Heart left ventricle (tissue), 16 donors: Measurements from ENCODE around the gene KRTAP10-7. TPM values are rescaled to one million over a fixed set of nuclear protein-coding genes. Genes with fewer than 3 reads are reported as not detected.
A peak's percentile ranks its signal among the peaks of the same experiment; 100 is the strongest.

Experiments
- ATAC-seq, 4 donors: fragments of 200-7000 bp; cut with Tn5 transposase; one replicate each; pipeline ENCODE4 v1.9.1; 2020 to 2022; ENCODE audit warnings: moderate library complexity in 4 of 4, mild to moderate bottlenecking in 3 of 4, moderate number of reproducible peaks in 1 of 4
- DNase-seq, 5 donors: peaks; one replicate each; pipeline ENCODE4 v3.0.0-alpha.2; 2020
- H3K27ac ChIP-seq, 12 donors: fragments of 200-600 bp; sonication (generic) in 4 of 12; one replicate each; pipeline versions ENCODE4 v1.5.0 to v1.8.0; 2016 to 2022; ENCODE audit warnings: mild to moderate bottlenecking in 2 of 12
- H3K27me3 ChIP-seq, 9 donors: fragments of 200-600 bp; sonication (generic) in 2 of 9; one replicate each; pipeline versions ENCODE4 v1.5.1 to v1.8.0; 2016 to 2022; ENCODE audit warnings: mild to moderate bottlenecking in 3 of 9
- H3K36me3 ChIP-seq, 9 donors: fragments of 200-600 bp; sonication (generic) in 2 of 9; one replicate each; pipeline versions ENCODE4 v1.5.0 to v1.8.0; 2018 to 2022; ENCODE audit warnings: mild to moderate bottlenecking in 2 of 9
- H3K4me1 ChIP-seq, 12 donors: fragments of 200-600 bp; sonication (generic) in 4 of 12; one replicate each; pipeline versions ENCODE4 v1.5.0 to v1.8.0; 2016 to 2022; ENCODE audit warnings: mild to moderate bottlenecking in 3 of 12
- H3K4me3 ChIP-seq, 12 donors: fragments of 200-600 bp; sonication (generic) in 4 of 12; one replicate each; pipeline versions ENCODE4 v1.5.0 to v1.8.0; 2017 to 2022; ENCODE audit warnings: mild to moderate bottlenecking in 9 of 12, moderate library complexity in 4 of 12
- H3K9me3 ChIP-seq, 12 donors: fragments of 200-600 bp; sonication (generic) in 4 of 12; one replicate each; pipeline versions ENCODE4 v1.5.0 to v1.8.0; 2016 to 2022; ENCODE audit warnings: mild to moderate bottlenecking in 1 of 12
- CTCF ChIP-seq, 12 donors: fragments of 200-600 bp; sonication (generic) in 4 of 12; IDR thresholded peaks; one replicate each; pipeline versions ENCODE4 v1.5.0 to v1.8.0; 2018 to 2022; ENCODE audit warnings: antibody characterized with exemption in 12 of 12, mild to moderate bottlenecking in 5 of 12
- POLR2A ChIP-seq, 2 donors: fragments of 450-650 bp; IDR thresholded peaks; one replicate each; pipeline ENCODE4 v1.6.1; 2017; ENCODE audit warnings: antibody characterized with exemption in 2 of 2, mild to moderate bottlenecking in 2 of 2, moderate library complexity in 2 of 2
- WGBS, 4 donors: extraction: QIAGEN DNeasy Blood & Tissue Kit in 2 of 4; methylation state at CpG; one replicate each; pipeline versions ENCODE4 v1.1.5 to v1.1.7; 2013 to 2018; 5-methylcytosine and 5-hydroxymethylcytosine counted together
- intact Hi-C, 10 donors: fragments of 100-400 bp; cut with DNase I; formaldehyde crosslinking; loops; one replicate each; pipeline versions ENCODE4 v1.11.1 to v1.14.2; 2022
- polyA plus RNA-seq, 2 donors: library from polyadenylated mRNA; stranded (reverse); fragments of 200-250 nt; gene quantifications; one replicate each; pipeline ENCODE4 v1.2.3, GENCODE V29; 2013
- total RNA-seq, 9 donors: library from RNA; depleted of rRNA in 2 of 9; stranded (reverse); fragments of >200 nt in 2 of 9; fragmentation: NEBNext Ultra II Directional in 3 of 9; extraction: Animal tissue kit (Norgen Biotek cat#: 25700) in 3 of 9; gene quantifications; one replicate each; pipeline versions ENCODE4 v1.1.0 to v1.2.4, GENCODE V29; 2016 to 2023
- donor health status: ischemic (EF 13 %, LVEDD 7.1; RV severe dilation, severe dysfunction).
- donor health status: healthy with polysubstance abuse.
- donor health status: DM: no; HTN: yes; CAD: no.
- donor health status: DM: no; HTN: no; CAD: no.
- donor health status: ischemic (EF 25% LVEDD 6.9; RV normal size, moderate dysfunction).
- donor health status: ischemic (EF 25% LVEDD 5.7; RV mildly dilated, moderate dysfunction).
- donor health status: healthy.
- donor health status: DM: yes; HTN: yes; CAD: no.
- donor health status: ischemic (EF 35%, LVEDD 5.7; RV mildly dilated, moderate dysfunction).
- donor health status: nonischemic (EF 11% LVEDD 7.7; RV severe dilation, severe dysfunction).
- donor health status: DM: yes; HTN: yes; CAD: no.
- donor health status: PGD.
- donor health status: ischemic (EF 29% LVEDD 5.4; RV normal size, mild dysfunction).
- donor health status: nonischemic (EF 23%, LVEDD 6.1; RV moderate dilation, normal function).

The KRTAP10-7 gene
- total and polyA plus RNA-seq, 11 donors = not detected

DNA sequence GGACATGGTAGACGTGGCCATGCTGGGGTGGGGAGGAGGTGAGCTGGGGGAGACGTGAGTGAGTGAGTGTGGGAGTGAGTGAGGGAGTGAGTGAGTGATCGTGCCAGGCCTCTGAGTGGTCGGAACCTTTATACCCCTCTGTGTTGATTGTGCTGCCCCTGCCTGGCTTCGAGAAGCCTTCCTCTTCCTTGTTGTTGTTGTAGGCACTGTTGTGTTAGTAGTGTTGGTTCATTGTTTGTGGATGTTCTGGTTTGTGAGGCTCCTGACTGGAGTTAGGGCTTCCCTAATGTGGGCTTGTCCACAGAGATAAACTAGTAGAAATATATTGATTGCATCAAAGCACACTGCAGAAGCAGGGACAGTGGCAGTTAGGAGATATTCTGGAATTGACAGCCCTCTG lies 41.7 kb upstream of the KRTAP10-7 start, which contains the start of gene KRTAP10-3:
Gene KRTAP10-3 (minus strand): TSS at position 101 of the 400 bp plus-strand sequence. CDS start 80 bp downstream, at position 21.
- Histone ChIP-seq H3K4me3 (no peak within 1 kb of the TSS), H3K36me3 (no peaks in the 10 kb centered on the region), H3K4me1 (no peaks in the 10 kb centered on the region), H3K27me3 (peaks cover 0 to 36% (median 7%) of the 10 kb centered on the region in 9 donors), H3K27ac (no peak within 1 kb of the TSS), H3K9me3 (peaks cover 0 to 32% (median 4%) of the 10 kb centered on the region in 12 donors)
- TF ChIP-seq CTCF (IDR thresholded peaks at IDR 0.05) = no peak
- no peak for TF ChIP-seq POLR2A (IDR thresholded peaks at IDR 0.05)
- 41 to 68% (median 58%) methylated on average over 5 of the region's 5 CpGs for WGBS, 4 donors
- DNase-seq (no peak), ATAC-seq (no peak)
- intact Hi-C loops = no loop called here

DNA sequence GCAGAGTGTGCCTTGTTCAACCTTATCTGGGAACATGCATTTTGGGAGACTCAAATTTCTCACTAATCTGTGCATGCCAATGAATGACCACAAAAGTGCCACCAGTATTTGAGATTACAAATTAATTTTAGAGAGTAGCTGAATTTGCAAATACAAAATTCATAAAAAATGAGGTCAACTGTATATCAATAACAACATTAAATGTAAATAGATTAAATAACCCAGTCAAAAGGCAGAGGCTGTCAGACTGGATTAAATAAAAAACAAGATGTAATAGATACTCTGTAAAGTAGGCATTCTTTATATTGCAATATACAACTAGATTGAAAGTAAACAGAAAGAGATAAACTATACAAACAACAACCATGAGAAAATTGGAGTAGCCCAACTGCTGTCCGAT lies 36.3 kb upstream of the KRTAP10-7 start:
- Histone ChIP-seq H3K4me3 (no peak overlapping the region), H3K9me3 (peaks cover 0 to 27% (median 5%) of the 10 kb centered on the region in 12 donors), H3K36me3 (no peaks in the 10 kb centered on the region), H3K27ac (no peak overlapping the region), H3K4me1 (peaks cover 0 to 23% (median 0%) of the 10 kb centered on the region in 12 donors), H3K27me3 (peaks cover 0 to 13% (median 0%) of the 10 kb centered on the region in 9 donors)
- TF ChIP-seq POLR2A (IDR thresholded peaks at IDR 0.05) = no peak
- no peak for TF ChIP-seq CTCF (IDR thresholded peaks at IDR 0.05)
- 94 to 97% (median 96%) methylated on average over 1 of the region's 1 CpG for WGBS, 4 donors
- intact Hi-C loops = no loop called here
- ATAC-seq (no peak), DNase-seq (no peak)

DNA sequence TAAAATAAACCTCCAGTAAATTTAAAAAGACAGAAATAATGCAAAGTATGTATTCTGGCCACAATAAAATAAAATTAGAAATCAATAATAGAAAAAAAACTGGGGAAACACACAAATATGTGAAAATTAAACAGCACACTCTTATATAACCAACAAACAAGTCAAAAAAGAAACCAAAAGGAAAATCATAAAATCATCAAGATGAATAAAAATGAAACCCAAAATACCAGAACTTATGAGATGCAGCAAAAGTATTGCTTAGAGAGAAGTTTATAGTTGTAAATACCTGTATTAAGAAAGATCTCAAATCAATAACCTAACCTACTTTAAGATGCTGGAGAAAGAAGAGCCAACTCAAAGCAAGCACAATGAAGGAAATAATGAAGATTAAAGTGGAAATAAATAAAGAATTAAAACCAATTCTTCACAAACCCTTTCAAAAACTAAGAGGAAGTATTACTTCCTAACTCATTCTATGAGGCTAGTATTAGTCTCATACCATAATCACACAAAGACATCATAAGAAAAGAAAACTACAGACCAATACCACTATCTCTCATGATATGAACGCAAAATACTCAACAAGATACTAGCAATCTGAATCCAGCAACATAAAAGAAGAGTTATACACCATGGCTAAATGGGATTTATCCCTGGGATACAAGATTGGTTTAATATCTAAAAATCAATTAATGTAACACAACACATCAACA lies 35.4 kb upstream of the KRTAP10-7 start:
- ATAC-seq (no peak), DNase-seq (no peak)
- peak overlapping the region in 1 of 12 donors; percentile 43 for H3K27ac ChIP-seq
- WGBS, 4 donors = 0 to 89% (median 41%) methylated on average over 1 of the region's 1 CpG
- no peaks in the 10 kb centered on the region for H3K36me3 ChIP-seq
- intact Hi-C loops = no loop called here
- no peak overlapping the region for H3K4me3 ChIP-seq
- peaks cover 0 to 6% (median 0%) of the 10 kb centered on the region in 9 donors for H3K27me3 ChIP-seq
- H3K9me3 ChIP-seq = peaks cover 0 to 22% (median 5%) of the 10 kb centered on the region in 12 donors
- no peak for TF ChIP-seq CTCF (IDR thresholded peaks at IDR 0.05)
- no peak for TF ChIP-seq POLR2A (IDR thresholded peaks at IDR 0.05)
- peaks cover 0 to 23% (median 0%) of the 10 kb centered on the region in 12 donors for H3K4me1 ChIP-seq

DNA sequence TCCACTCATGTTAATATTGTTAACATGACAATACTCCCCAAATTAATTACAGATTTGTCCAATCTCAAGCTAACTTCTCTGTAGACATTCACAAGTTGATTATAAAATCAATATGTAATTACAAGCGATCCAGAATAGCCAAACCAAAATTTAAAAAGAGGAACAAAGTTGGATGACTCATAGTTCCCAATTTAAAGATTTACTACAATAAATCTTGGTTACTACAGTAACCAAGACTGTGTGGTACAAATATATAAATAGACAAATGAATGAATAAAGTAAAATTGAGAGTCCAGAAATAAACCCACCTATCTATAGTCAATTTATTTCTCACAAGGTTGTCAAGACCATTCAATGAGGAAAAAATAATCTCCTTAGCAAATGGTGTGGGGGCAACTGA lies 34.0 kb upstream of the KRTAP10-7 start:
- Histone ChIP-seq H3K27me3 (peaks cover 0 to 6% (median 0%) of the 10 kb centered on the region in 9 donors), H3K9me3 (peaks cover 0 to 24% (median 5%) of the 10 kb centered on the region in 12 donors), H3K4me1 (peaks cover 0 to 23% (median 0%) of the 10 kb centered on the region in 12 donors), H3K4me3 (no peak overlapping the region), H3K27ac (no peak overlapping the region), H3K36me3 (no peaks in the 10 kb centered on the region)
- intact Hi-C loops = no loop called here
- DNase-seq (no peak), ATAC-seq (no peak)
- no peak for TF ChIP-seq POLR2A (IDR thresholded peaks at IDR 0.05)
- TF ChIP-seq CTCF (IDR thresholded peaks at IDR 0.05) = no peak
- WGBS, 4 donors = 73 to 88% (median 76%) methylated on average over 1 of the region's 1 CpG
